Measurements from ENCODE around the gene ALK. TPM values are rescaled to one million over a fixed set of nuclear protein-coding genes. Genes with fewer than 3 reads are reported as not detected.

The ALK gene
- total RNA-seq, 2 donors from 2014 or later = 0.16 to 0.26 TPM

DNA sequence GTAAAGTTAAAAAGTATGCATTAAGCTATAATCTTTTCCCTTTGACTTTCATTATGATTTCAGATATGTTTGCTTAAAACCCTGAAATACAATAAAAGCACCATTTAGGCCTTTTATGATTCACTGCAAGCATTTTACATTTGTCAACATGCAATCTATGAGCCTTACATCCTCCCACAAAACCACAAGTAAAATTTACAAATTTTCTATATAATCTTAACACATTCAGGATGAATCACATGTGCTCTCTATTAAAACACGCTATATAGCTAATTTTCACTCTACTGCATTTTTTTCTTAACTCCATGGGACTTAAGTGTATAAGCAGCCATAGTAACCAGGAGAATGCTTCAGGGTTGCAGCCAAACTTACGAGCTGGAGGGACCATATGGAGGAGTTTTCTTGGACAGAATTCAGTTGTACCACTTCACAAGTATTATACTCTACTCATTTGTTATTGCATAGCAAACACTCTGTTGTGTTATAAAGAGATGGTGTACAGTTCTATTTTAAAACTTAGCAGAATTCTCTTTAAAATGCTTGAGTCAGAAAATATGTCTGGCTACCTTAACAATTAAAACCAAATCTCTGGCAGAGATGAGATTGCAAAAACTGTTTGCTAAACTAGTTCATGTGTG lies 293.2 kb downstream of the ALK start:
- Histone ChIP-seq H3K27me3 (no peaks in the 10 kb centered on the region), H3K27ac (no peak overlapping the region), H3K4me1 (no peaks in the 10 kb centered on the region), H3K9me3 (no peaks in the 10 kb centered on the region), H3K4me3 (no peak overlapping the region), H3K36me3 (no peaks in the 10 kb centered on the region)
- TF ChIP-seq, protein P1, sequence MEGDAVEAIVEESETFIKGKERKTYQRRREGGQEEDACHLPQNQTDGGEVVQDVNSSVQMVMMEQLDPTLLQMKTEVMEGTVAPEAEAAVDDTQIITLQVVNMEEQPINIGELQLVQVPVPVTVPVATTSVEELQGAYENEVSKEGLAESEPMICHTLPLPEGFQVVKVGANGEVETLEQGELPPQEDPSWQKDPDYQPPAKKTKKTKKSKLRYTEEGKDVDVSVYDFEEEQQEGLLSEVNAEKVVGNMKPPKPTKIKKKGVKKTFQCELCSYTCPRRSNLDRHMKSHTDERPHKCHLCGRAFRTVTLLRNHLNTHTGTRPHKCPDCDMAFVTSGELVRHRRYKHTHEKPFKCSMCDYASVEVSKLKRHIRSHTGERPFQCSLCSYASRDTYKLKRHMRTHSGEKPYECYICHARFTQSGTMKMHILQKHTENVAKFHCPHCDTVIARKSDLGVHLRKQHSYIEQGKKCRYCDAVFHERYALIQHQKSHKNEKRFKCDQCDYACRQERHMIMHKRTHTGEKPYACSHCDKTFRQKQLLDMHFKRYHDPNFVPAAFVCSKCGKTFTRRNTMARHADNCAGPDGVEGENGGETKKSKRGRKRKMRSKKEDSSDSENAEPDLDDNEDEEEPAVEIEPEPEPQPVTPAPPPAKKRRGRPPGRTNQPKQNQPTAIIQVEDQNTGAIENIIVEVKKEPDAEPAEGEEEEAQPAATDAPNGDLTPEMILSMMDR (IDR thresholded peaks at IDR 0.05) = no peak
- no peak for DNase-seq (ENCODE audit: low spot score)

DNA sequence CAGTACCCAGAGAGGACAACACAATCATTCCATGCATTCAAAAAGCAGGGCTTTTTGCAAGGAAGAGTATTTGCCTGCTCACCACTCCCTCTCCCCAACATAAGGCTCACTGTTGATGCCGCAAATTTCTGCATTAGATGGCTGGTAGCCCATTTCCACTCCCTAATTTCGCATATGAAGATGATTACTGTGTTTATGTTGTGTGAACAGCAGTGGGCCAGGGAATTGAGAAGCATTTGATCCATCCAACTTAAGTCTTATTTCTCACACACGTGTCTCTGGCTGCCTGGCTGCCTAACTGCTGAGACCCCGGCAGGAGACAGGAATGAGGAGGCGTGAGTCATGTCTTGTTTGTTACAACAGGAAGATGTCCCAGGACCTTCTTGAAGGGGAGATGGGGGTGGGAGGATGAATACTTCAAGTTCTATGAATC lies 294.1 kb downstream of the ALK start:
- no peak for DNase-seq (ENCODE audit: low spot score)
- H3K4me3 ChIP-seq = no peak overlapping the region
- no peaks in the 10 kb centered on the region for H3K36me3 ChIP-seq
- no peaks in the 10 kb centered on the region for H3K4me1 ChIP-seq
- TF ChIP-seq, protein P1 (IDR thresholded peaks at IDR 0.05) = no peak
- H3K27ac ChIP-seq = no peak overlapping the region
- H3K27me3 ChIP-seq = no peaks in the 10 kb centered on the region
- H3K9me3 ChIP-seq = no peaks in the 10 kb centered on the region

GRCh38 chr2:29620890-29621289 lies 300.5 kb downstream of the ALK start:
- H3K27ac ChIP-seq = no peak overlapping the region
- no peak for DNase-seq (ENCODE audit: low spot score)
- no peaks in the 10 kb centered on the region for H3K4me1 ChIP-seq
- no peaks in the 10 kb centered on the region for H3K9me3 ChIP-seq
- no peak overlapping the region for H3K4me3 ChIP-seq
- TF ChIP-seq, protein P1 (IDR thresholded peaks at IDR 0.05) = no peak
- no peaks in the 10 kb centered on the region for H3K27me3 ChIP-seq
- H3K36me3 ChIP-seq = no peaks in the 10 kb centered on the region

- TF ChIP-seq, protein P1 (IDR thresholded peaks at IDR 0.05) = no peak
- DNase-seq (ENCODE audit: low spot score) = no peak
- no peaks in the 10 kb centered on the region for H3K36me3 ChIP-seq
- no peak overlapping the region for H3K4me3 ChIP-seq
- no peaks in the 10 kb centered on the region for H3K9me3 ChIP-seq
- H3K27ac ChIP-seq = no peak overlapping the region
- H3K4me1 ChIP-seq = no peaks in the 10 kb centered on the region
- H3K27me3 ChIP-seq = no peaks in the 10 kb centered on the region
Observed at GRCh38 chr2:29619689-29620088, 301.7 kb downstream of the ALK start.

GRCh38 chr2:29618024-29618423 lies 303.4 kb downstream of the ALK start:
- TF ChIP-seq, protein P1 (IDR thresholded peaks at IDR 0.05) = no peak
- no peak for DNase-seq (ENCODE audit: low spot score)
- Histone ChIP-seq H3K36me3 (no peaks in the 10 kb centered on the region), H3K27me3 (no peaks in the 10 kb centered on the region), H3K27ac (no peak overlapping the region), H3K9me3 (no peaks in the 10 kb centered on the region), H3K4me3 (no peak overlapping the region), H3K4me1 (no peaks in the 10 kb centered on the region)

- no peaks in the 10 kb centered on the region for H3K36me3 ChIP-seq
- no peaks in the 10 kb centered on the region for H3K9me3 ChIP-seq
- H3K27me3 ChIP-seq = no peaks in the 10 kb centered on the region
- no peaks in the 10 kb centered on the region for H3K4me1 ChIP-seq
- H3K27ac ChIP-seq = no peak overlapping the region
- no peak for DNase-seq (ENCODE audit: low spot score)
- TF ChIP-seq, protein P1 (IDR thresholded peaks at IDR 0.05) = no peak
- no peak overlapping the region for H3K4me3 ChIP-seq
Observed at GRCh38 chr2:29617351-29617750, 304.0 kb downstream of the ALK start.

All from right atrium auricular region (tissue), 2 donors.